HEK293 (cell line): ENCODE data around the gene FCER2.

Experiments
- CTCF ChIA-PET: fragments of 350-600 bp; formaldehyde crosslinking; extraction: SDS; loops from one replicate; lab custom pipeline; 2021; ENCODE audit warnings: antibody characterized with exemption; lab: Yijun Ruan, JAX
- POLR2A ChIA-PET: fragments of 300-600 bp; formaldehyde crosslinking; extraction: SDS; loops from one replicate; lab custom pipeline; 2020; ENCODE audit warnings: antibody characterized with exemption, inconsistent platforms; lab: Yijun Ruan, JAX
- H3K27ac ChIP-seq: fragments of 200-500 bp; sonication (Bioruptor generic); 2 replicates; pipeline ENCODE4 v1.5.1; 2014; ENCODE audit warnings: low read depth, low read length, control low read depth, inconsistent platforms; ENCODE audit errors: extremely low read depth
- H3K36me3 ChIP-seq, 2 experiments: fragments of 200-500 bp in 1 of 2; sonication (Bioruptor generic) in 1 of 2; 1 replicate in 1 of 2; 2 replicates in 1 of 2; pipeline ENCODE4 v1.5.1; 2014 to 2017; ENCODE audit warnings: inconsistent platforms in 2 of 2, low read length in 2 of 2; ENCODE audit not compliant: control insufficient read depth in 2 of 2, insufficient read depth in 1 of 2
- H3K4me1 ChIP-seq: fragments of 200-500 bp; sonication (Bioruptor generic); 2 replicates; pipeline ENCODE4 v1.5.1; 2014; ENCODE audit warnings: mild to moderate bottlenecking, low read length, inconsistent platforms; ENCODE audit not compliant: control insufficient read depth, insufficient read depth
- H3K4me3 ChIP-seq: 2 replicates; pipeline ENCODE4 v1.5.1; 2011; ENCODE audit warnings: low read depth, mild to moderate bottlenecking, control low read depth, low read length, moderate library complexity
- H3K9me3 ChIP-seq: fragments of 200-500 bp; sonication (Bioruptor generic); 2 replicates; pipeline ENCODE4 v1.5.1; 2014; ENCODE audit warnings: low read depth, low read length, inconsistent platforms; ENCODE audit not compliant: control insufficient read depth, insufficient read depth
- GFI1B ChIP-seq: fragments of 450-650 bp; formaldehyde crosslinking; IDR thresholded peaks from 2 replicates; pipeline ENCODE4 v1.5.1; 2016; ENCODE audit warnings: missing biosample characterization, missing genetic modification characterization
- KLF9 ChIP-seq: fragments of 450-650 bp; formaldehyde crosslinking; IDR thresholded peaks from 2 replicates; pipeline ENCODE4 v1.5.1; 2016; ENCODE audit warnings: missing biosample characterization, missing genetic modification characterization, low read depth
- SCRT2 ChIP-seq: fragments of 450-650 bp; formaldehyde crosslinking; IDR thresholded peaks from 2 replicates; pipeline ENCODE4 v1.5.1; 2016; ENCODE audit warnings: missing biosample characterization, missing genetic modification characterization
- SETDB1 ChIP-seq: IDR thresholded peaks from one replicate; pipeline ENCODE4 v1.6.1; 2017; ENCODE audit warnings: mild to moderate bottlenecking, low read length, moderate library complexity, mixed read lengths; ENCODE audit not compliant: insufficient read length
- ZNF140 ChIP-seq: fragments of 450-650 bp; formaldehyde crosslinking; IDR thresholded peaks from 2 replicates; pipeline ENCODE4 v1.5.1; 2016; ENCODE audit warnings: missing biosample characterization, missing genetic modification characterization
- ZNF302 ChIP-seq: fragments of 450-650 bp; formaldehyde crosslinking; IDR thresholded peaks from 2 replicates; pipeline ENCODE4 v1.5.1; 2016; ENCODE audit warnings: missing biosample characterization, missing genetic modification characterization, low read depth
- ZNF341 ChIP-seq: fragments of 450-650 bp; formaldehyde crosslinking; IDR thresholded peaks from 2 replicates; pipeline ENCODE4; 2016; ENCODE audit warnings: low read depth, missing biosample characterization, missing genetic modification characterization
- ZNF366 ChIP-seq: fragments of 450-650 bp; formaldehyde crosslinking; conservative IDR thresholded peaks from 2 replicates; pipeline ENCODE4 v1.5.1; 2016; ENCODE audit warnings: missing biosample characterization, missing genetic modification characterization
- ZNF48 ChIP-seq: fragments of 450-650 bp; formaldehyde crosslinking; IDR thresholded peaks from 2 replicates; pipeline ENCODE4 v1.5.1; 2016; ENCODE audit warnings: missing biosample characterization, missing genetic modification characterization
- ZNF521 ChIP-seq: fragments of 450-650 bp; formaldehyde crosslinking; IDR thresholded peaks from 2 replicates; pipeline ENCODE4 v1.5.1; 2017; ENCODE audit warnings: missing biosample characterization, mild to moderate bottlenecking, missing genetic modification characterization
- ZNF529 ChIP-seq: fragments of 450-650 bp; formaldehyde crosslinking; IDR thresholded peaks from 2 replicates; pipeline ENCODE4 v1.5.1; 2017; ENCODE audit warnings: missing genetic modification characterization, missing biosample characterization; ENCODE audit not compliant: insufficient replicate concordance
- TF ChIP-seq, protein P1 (sequence below): fragments of 450-650 bp; formaldehyde crosslinking; IDR thresholded peaks from 2 replicates; pipeline ENCODE4 v1.5.1; 2016; ENCODE audit warnings: missing biosample characterization, missing genetic modification characterization
- TF ChIP-seq, protein P2 (sequence below): fragments of 450-650 bp; IDR thresholded peaks from 2 replicates; pipeline ENCODE4 v1.5.1; 2018; ENCODE audit warnings: missing biosample characterization, missing genetic modification characterization
- TF ChIP-seq, protein P3 (sequence below): fragments of 450-650 bp; formaldehyde crosslinking; conservative IDR thresholded peaks from 2 replicates; pipeline ENCODE4 v1.5.1; 2016; ENCODE audit warnings: low read depth, missing biosample characterization, missing genetic modification characterization

The FCER2 gene

DNA sequence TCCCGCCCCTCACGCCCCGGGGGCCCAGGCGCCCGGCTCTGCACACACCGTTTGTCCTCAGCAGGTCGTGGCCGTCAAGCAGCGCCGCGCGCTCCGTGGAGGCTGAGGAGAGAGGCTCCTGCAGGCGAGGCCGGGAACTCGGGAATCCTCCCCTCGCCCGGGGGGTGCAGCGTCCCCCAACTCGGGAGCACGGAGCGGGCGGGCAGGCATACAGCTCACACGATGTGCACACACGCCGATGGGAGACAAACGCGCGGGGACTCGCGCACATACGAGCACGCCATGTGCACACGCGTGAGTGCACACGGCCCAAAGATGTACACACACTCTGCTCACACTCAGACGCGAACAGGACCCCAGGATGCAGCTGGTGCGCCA is 29.3 kb upstream of the FCER2 start (continued):
- TF ChIP-seq, protein P1, sequence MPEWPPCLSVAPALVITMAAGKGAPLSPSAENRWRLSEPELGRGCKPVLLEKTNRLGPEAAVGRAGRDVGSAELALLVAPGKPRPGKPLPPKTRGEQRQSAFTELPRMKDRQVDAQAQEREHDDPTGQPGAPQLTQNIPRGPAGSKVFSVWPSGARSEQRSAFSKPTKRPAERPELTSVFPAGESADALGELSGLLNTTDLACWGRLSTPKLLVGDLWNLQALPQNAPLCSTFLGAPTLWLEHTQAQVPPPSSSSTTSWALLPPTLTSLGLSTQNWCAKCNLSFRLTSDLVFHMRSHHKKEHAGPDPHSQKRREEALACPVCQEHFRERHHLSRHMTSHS (tag by site-specific recombination): no peak
- TF ChIP-seq ZNF48 (tag by site-specific recombination) (no peak), ZNF140 (no peak), SCRT2 (no peak), ZNF302 (tag by site-specific recombination) (no peak), ZNF521 (tag by site-specific recombination) (no peak), GFI1B (tag by site-specific recombination) (no peak), ZNF341 (tag by site-specific recombination) (no peak)
- TF ChIP-seq, all 188 proteins: peak for 0

DNA sequence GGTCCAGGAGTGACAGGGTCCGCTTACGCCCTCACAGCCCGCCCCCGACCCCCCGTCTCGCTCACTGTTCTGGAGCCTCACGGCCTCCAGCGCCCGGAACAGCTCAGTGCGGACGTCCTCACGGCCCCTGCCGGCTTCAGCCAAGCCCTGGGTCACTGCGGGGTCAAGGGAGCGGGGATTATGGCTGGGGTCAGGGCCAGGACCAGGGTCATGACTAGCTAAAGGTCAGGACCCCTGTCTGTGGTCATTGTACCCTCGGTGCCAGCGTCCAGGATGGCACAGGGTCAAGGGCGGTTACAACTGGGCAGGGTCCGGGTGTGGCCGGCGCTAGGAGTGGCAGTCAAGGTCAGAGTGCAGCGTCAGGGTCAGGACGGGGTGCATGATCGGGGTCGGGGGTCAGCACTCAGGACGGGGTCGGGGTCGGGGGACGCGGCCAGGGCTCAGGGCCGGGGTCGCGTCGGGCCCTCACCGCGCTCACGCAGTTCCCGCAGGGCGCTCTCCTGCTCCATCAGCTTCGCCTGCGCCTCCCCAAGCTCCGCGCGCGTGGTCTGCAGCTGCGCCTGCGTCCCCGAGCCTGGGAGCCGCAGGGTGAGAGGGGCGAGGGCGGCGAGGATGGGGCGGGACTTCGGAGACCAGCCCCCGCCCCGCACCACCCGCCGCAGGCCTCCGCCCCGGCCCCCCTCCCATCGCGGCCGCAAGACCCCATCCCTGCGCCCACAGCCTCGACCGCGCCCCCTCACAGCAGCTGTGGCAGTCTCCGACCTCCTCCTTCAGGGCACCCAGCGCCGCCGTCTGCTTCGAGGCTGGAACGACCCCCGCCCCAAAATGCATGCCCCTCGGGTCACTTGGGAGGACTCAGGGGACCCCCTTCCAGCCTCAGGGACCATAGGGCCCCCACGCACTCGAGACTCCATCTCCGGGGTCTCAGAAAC is 28.6 kb upstream of the FCER2 start:
- POLR2A ChIA-PET: no interaction called here

DNA sequence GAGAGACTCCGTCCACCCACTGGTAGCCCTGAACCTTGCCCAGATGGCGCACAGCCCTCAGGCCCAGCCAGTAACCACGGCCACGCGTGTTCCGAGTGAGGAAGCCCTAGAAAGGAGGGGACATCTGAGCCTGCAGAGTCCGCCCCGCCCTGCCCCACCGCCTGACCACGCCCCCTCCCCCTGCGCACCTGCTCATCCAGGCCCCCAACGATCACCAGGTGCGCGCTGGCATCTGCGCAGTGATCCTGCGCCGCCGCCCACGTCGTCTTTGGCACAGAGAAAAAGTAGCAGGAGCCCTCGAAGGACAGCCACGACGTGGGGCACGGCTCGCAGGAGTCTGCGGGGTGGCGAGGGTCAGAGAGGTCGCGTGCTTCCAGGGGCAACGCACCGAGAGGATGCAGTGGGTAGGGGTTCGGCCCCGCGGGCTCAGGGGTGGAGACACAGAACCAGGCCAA is 27.9 kb upstream of the FCER2 start:
- CTCF ChIA-PET: no interaction called here
- Histone ChIP-seq H3K9me3 (no peaks in the 10 kb centered on the region), H3K36me3 (no peaks in the 10 kb centered on the region), H3K4me3 (no peak overlapping the region), H3K4me1 (no peaks in the 10 kb centered on the region), H3K27ac (no peak overlapping the region)
- 0 out of 2 replicates have a peak, but pooled peaks have one; percentile 20 for TF ChIP-seq KLF9 (tag by site-specific recombination)
- no peak for TF ChIP-seq ZNF529 (tag by site-specific recombination)
- no peak for TF ChIP-seq SETDB1
- no peak for TF ChIP-seq ZNF366 (tag by site-specific recombination)
- TF ChIP-seq, protein P2, sequence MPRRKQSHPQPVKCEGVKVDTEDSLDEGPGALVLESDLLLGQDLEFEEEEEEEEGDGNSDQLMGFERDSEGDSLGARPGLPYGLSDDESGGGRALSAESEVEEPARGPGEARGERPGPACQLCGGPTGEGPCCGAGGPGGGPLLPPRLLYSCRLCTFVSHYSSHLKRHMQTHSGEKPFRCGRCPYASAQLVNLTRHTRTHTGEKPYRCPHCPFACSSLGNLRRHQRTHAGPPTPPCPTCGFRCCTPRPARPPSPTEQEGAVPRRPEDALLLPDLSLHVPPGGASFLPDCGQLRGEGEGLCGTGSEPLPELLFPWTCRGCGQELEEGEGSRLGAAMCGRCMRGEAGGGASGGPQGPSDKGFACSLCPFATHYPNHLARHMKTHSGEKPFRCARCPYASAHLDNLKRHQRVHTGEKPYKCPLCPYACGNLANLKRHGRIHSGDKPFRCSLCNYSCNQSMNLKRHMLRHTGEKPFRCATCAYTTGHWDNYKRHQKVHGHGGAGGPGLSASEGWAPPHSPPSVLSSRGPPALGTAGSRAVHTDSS: no peak
- POLR2A ChIA-PET: no interaction called here

More for the DNA sequence above, 28.6 kb upstream of the FCER2 start:
- no peaks in the 10 kb centered on the region for H3K36me3 ChIP-seq
- TF ChIP-seq, protein P3, sequence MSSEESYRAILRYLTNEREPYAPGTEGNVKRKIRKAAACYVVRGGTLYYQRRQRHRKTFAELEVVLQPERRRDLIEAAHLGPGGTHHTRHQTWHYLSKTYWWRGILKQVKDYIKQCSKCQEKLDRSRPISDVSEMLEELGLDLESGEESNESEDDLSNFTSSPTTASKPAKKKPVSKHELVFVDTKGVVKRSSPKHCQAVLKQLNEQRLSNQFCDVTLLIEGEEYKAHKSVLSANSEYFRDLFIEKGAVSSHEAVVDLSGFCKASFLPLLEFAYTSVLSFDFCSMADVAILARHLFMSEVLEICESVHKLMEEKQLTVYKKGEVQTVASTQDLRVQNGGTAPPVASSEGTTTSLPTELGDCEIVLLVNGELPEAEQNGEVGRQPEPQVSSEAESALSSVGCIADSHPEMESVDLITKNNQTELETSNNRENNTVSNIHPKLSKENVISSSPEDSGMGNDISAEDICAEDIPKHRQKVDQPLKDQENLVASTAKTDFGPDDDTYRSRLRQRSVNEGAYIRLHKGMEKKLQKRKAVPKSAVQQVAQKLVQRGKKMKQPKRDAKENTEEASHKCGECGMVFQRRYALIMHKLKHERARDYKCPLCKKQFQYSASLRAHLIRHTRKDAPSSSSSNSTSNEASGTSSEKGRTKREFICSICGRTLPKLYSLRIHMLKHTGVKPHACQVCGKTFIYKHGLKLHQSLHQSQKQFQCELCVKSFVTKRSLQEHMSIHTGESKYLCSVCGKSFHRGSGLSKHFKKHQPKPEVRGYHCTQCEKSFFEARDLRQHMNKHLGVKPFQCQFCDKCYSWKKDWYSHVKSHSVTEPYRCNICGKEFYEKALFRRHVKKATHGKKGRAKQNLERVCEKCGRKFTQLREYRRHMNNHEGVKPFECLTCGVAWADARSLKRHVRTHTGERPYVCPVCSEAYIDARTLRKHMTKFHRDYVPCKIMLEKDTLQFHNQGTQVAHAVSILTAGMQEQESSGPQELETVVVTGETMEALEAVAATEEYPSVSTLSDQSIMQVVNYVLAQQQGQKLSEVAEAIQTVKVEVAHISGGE (tag by site-specific recombination): no peak
- TF ChIP-seq, all 188 proteins: peak for 0
- Histone ChIP-seq H3K9me3 (no peaks in the 10 kb centered on the region), H3K27ac (no peak overlapping the region), H3K4me3 (no peak overlapping the region), H3K4me1 (no peaks in the 10 kb centered on the region)
- CTCF ChIA-PET: no interaction called here
